HEK293 (cell line): Measurements from ENCODE around the gene RNF149.

Experiments used
- CTCF ChIA-PET: fragments of 350-600 bp; formaldehyde crosslinking; extraction: SDS; loops from one replicate; lab custom pipeline; 2021; ENCODE audit warnings: antibody characterized with exemption; lab: Yijun Ruan, JAX
- POLR2A ChIA-PET: fragments of 300-600 bp; formaldehyde crosslinking; extraction: SDS; loops from one replicate; lab custom pipeline; 2020; ENCODE audit warnings: antibody characterized with exemption, inconsistent platforms; lab: Yijun Ruan, JAX
- H3K27ac ChIP-seq: fragments of 200-500 bp; sonication (Bioruptor generic); 2 replicates; pipeline ENCODE4 v1.5.1; 2014; ENCODE audit warnings: low read depth, low read length, control low read depth, inconsistent platforms; ENCODE audit errors: extremely low read depth
- H3K36me3 ChIP-seq, 2 experiments: fragments of 200-500 bp in 1 of 2; sonication (Bioruptor generic) in 1 of 2; 1 replicate in 1 of 2; 2 replicates in 1 of 2; pipeline ENCODE4 v1.5.1; 2014 to 2017; ENCODE audit warnings: inconsistent platforms in 2 of 2, low read length in 2 of 2; ENCODE audit not compliant: control insufficient read depth in 2 of 2, insufficient read depth in 1 of 2
- H3K4me1 ChIP-seq: fragments of 200-500 bp; sonication (Bioruptor generic); 2 replicates; pipeline ENCODE4 v1.5.1; 2014; ENCODE audit warnings: mild to moderate bottlenecking, low read length, inconsistent platforms; ENCODE audit not compliant: control insufficient read depth, insufficient read depth
- H3K4me3 ChIP-seq: 2 replicates; pipeline ENCODE4 v1.5.1; 2011; ENCODE audit warnings: low read depth, mild to moderate bottlenecking, control low read depth, low read length, moderate library complexity
- H3K9me3 ChIP-seq: fragments of 200-500 bp; sonication (Bioruptor generic); 2 replicates; pipeline ENCODE4 v1.5.1; 2014; ENCODE audit warnings: low read depth, low read length, inconsistent platforms; ENCODE audit not compliant: control insufficient read depth, insufficient read depth
- IKZF3 ChIP-seq: fragments of 450-650 bp; IDR thresholded peaks from 2 replicates; pipeline ENCODE4 v1.5.0; 2018; ENCODE audit warnings: missing biosample characterization, mild to moderate bottlenecking, missing genetic modification characterization, moderate library complexity
- TRIM28 ChIP-seq: IDR thresholded peaks from 2 replicates; pipeline ENCODE4 v1.6.1; 2011; ENCODE audit warnings: low read length, control low read depth, borderline replicate concordance
- WT1 ChIP-seq: fragments of 450-650 bp; formaldehyde crosslinking; IDR thresholded peaks from 2 replicates; pipeline ENCODE4 v1.5.1; 2016; ENCODE audit warnings: missing biosample characterization, missing genetic modification characterization
- ZBTB17 ChIP-seq: fragments of 450-650 bp; formaldehyde crosslinking; IDR thresholded peaks from 2 replicates; pipeline ENCODE4 v1.5.1; 2016; ENCODE audit warnings: missing biosample characterization, missing genetic modification characterization
- ZFP41 ChIP-seq: fragments of 450-650 bp; formaldehyde crosslinking; IDR thresholded peaks from 2 replicates; pipeline ENCODE4 v1.5.1; 2016; ENCODE audit warnings: missing biosample characterization, missing genetic modification characterization, borderline replicate concordance
- ZNF121 ChIP-seq: fragments of 450-650 bp; formaldehyde crosslinking; IDR thresholded peaks from 2 replicates; pipeline ENCODE4 v1.5.1; 2016; ENCODE audit warnings: missing biosample characterization, missing genetic modification characterization
- ZNF184 ChIP-seq: fragments of 450-650 bp; IDR thresholded peaks from 2 replicates; pipeline ENCODE4 v1.5.1; 2018; ENCODE audit warnings: missing biosample characterization, mild to moderate bottlenecking, missing genetic modification characterization
- ZNF335 ChIP-seq: fragments of 450-650 bp; formaldehyde crosslinking; conservative IDR thresholded peaks from 2 replicates; pipeline ENCODE4 v1.5.1; 2016; ENCODE audit warnings: missing biosample characterization, missing genetic modification characterization
- ZNF394 ChIP-seq: fragments of 450-650 bp; formaldehyde crosslinking; IDR thresholded peaks from 2 replicates; pipeline ENCODE4 v1.5.1; 2016; ENCODE audit warnings: missing biosample characterization, missing genetic modification characterization, mild to moderate bottlenecking, moderate library complexity, borderline replicate concordance
- ZNF48 ChIP-seq: fragments of 450-650 bp; formaldehyde crosslinking; IDR thresholded peaks from 2 replicates; pipeline ENCODE4 v1.5.1; 2016; ENCODE audit warnings: missing biosample characterization, missing genetic modification characterization
- ZNF561 ChIP-seq: fragments of 450-650 bp; IDR thresholded peaks from 2 replicates; pipeline ENCODE4 v1.5.1; 2018; ENCODE audit warnings: missing biosample characterization, missing genetic modification characterization, borderline replicate concordance
- ZNF571 ChIP-seq: fragments of 450-650 bp; formaldehyde crosslinking; IDR thresholded peaks from 2 replicates; pipeline ENCODE4 v1.5.0; 2017; ENCODE audit warnings: missing biosample characterization, missing genetic modification characterization
- ZNF585B ChIP-seq: fragments of 450-650 bp; formaldehyde crosslinking; IDR thresholded peaks from 2 replicates; pipeline ENCODE4 v1.5.1; 2016; ENCODE audit warnings: missing biosample characterization, missing genetic modification characterization
- ZNF629 ChIP-seq: fragments of 450-650 bp; formaldehyde crosslinking; IDR thresholded peaks from 2 replicates; pipeline ENCODE4 v1.5.1; 2017; ENCODE audit warnings: missing biosample characterization, missing genetic modification characterization
- ZNF654 ChIP-seq: fragments of 450-650 bp; formaldehyde crosslinking; IDR thresholded peaks from 2 replicates; pipeline ENCODE4 v1.5.1; 2016; ENCODE audit warnings: low read depth, missing biosample characterization, missing genetic modification characterization
- ZNF747 ChIP-seq: fragments of 450-650 bp; formaldehyde crosslinking; IDR thresholded peaks from 2 replicates; pipeline ENCODE4 v1.5.1; 2016; ENCODE audit warnings: missing biosample characterization, missing genetic modification characterization
- ZSCAN16 ChIP-seq: fragments of 450-650 bp; formaldehyde crosslinking; IDR thresholded peaks from 2 replicates; pipeline ENCODE4 v1.5.1; 2016; ENCODE audit warnings: missing biosample characterization, missing genetic modification characterization
- TF ChIP-seq, protein P1 (sequence below): fragments of 450-650 bp; IDR thresholded peaks from 2 replicates; pipeline ENCODE4 v1.5.1; 2018; ENCODE audit warnings: missing biosample characterization, missing genetic modification characterization
- TF ChIP-seq, protein P2 (sequence below): fragments of 450-650 bp; formaldehyde crosslinking; IDR thresholded peaks from 2 replicates; pipeline ENCODE4 v1.5.1; 2016; ENCODE audit warnings: missing biosample characterization, missing genetic modification characterization
- TF ChIP-seq, protein P3 (sequence below): fragments of 450-650 bp; formaldehyde crosslinking; IDR thresholded peaks from 2 replicates; pipeline ENCODE4 v1.5.1; 2016; ENCODE audit warnings: missing biosample characterization, missing genetic modification characterization

The RNF149 gene

DNA sequence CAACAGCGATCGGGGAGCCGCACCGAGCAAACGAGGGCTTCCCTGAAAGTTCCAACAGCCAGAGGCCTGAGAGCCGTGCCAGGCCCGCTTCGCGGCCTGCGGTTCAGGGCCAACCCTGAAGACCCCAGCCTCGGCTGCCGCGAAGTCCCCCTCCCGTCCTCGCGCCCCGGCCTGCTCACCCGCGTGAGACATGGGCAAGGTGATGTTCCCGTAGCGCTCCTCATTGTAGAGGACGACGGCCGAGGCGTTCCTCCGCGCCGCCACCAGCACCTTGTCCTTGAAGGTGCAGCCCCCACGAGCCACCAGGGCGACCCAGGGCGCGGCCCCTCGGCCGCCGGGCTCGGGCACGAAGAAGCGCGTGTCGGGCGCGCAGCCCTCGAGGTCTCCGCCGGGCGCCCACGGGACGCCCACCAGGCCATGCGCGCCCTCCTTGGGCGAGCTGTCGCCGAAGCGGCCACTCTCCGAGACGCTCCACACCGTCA, 510 bp downstream of the RNF149 start (continued):
- TF ChIP-seq, protein P1, sequence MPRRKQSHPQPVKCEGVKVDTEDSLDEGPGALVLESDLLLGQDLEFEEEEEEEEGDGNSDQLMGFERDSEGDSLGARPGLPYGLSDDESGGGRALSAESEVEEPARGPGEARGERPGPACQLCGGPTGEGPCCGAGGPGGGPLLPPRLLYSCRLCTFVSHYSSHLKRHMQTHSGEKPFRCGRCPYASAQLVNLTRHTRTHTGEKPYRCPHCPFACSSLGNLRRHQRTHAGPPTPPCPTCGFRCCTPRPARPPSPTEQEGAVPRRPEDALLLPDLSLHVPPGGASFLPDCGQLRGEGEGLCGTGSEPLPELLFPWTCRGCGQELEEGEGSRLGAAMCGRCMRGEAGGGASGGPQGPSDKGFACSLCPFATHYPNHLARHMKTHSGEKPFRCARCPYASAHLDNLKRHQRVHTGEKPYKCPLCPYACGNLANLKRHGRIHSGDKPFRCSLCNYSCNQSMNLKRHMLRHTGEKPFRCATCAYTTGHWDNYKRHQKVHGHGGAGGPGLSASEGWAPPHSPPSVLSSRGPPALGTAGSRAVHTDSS (tag by site-specific recombination) = no peak
- no peak for TF ChIP-seq TRIM28
- no peak for TF ChIP-seq IKZF3 (tag by site-specific recombination)
- TF ChIP-seq ZNF629 (tag by site-specific recombination) = no peak
- peak; percentile 41 for TF ChIP-seq ZNF335 (tag by site-specific recombination)
- TF ChIP-seq ZNF394 = no peak
- TF ChIP-seq ZNF561 (tag by site-specific recombination) = no peak
- TF ChIP-seq, protein P2, sequence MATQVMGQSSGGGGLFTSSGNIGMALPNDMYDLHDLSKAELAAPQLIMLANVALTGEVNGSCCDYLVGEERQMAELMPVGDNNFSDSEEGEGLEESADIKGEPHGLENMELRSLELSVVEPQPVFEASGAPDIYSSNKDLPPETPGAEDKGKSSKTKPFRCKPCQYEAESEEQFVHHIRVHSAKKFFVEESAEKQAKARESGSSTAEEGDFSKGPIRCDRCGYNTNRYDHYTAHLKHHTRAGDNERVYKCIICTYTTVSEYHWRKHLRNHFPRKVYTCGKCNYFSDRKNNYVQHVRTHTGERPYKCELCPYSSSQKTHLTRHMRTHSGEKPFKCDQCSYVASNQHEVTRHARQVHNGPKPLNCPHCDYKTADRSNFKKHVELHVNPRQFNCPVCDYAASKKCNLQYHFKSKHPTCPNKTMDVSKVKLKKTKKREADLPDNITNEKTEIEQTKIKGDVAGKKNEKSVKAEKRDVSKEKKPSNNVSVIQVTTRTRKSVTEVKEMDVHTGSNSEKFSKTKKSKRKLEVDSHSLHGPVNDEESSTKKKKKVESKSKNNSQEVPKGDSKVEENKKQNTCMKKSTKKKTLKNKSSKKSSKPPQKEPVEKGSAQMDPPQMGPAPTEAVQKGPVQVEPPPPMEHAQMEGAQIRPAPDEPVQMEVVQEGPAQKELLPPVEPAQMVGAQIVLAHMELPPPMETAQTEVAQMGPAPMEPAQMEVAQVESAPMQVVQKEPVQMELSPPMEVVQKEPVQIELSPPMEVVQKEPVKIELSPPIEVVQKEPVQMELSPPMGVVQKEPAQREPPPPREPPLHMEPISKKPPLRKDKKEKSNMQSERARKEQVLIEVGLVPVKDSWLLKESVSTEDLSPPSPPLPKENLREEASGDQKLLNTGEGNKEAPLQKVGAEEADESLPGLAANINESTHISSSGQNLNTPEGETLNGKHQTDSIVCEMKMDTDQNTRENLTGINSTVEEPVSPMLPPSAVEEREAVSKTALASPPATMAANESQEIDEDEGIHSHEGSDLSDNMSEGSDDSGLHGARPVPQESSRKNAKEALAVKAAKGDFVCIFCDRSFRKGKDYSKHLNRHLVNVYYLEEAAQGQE = 0 out of 2 replicates have a peak, but pooled peaks have one; percentile 6
- no peak for TF ChIP-seq ZNF571 (tag by site-specific recombination)
- no peak for TF ChIP-seq ZNF48 (tag by site-specific recombination)
- TF ChIP-seq ZNF121 (tag by site-specific recombination) = no peak
- TF ChIP-seq ZNF184 (tag by site-specific recombination) = no peak
- TF ChIP-seq ZNF654 (tag by site-specific recombination) = no peak
- TF ChIP-seq ZNF747 = no peak
- no peak for TF ChIP-seq ZFP41 (tag by site-specific recombination)
- TF ChIP-seq ZNF585B = no peak
- no peak for TF ChIP-seq WT1 (tag by site-specific recombination)
- TF ChIP-seq, protein P3, sequence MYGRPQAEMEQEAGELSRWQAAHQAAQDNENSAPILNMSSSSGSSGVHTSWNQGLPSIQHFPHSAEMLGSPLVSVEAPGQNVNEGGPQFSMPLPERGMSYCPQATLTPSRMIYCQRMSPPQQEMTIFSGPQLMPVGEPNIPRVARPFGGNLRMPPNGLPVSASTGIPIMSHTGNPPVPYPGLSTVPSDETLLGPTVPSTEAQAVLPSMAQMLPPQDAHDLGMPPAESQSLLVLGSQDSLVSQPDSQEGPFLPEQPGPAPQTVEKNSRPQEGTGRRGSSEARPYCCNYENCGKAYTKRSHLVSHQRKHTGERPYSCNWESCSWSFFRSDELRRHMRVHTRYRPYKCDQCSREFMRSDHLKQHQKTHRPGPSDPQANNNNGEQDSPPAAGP (tag by site-specific recombination) = no peak
- TF ChIP-seq ZSCAN16 (tag by site-specific recombination) = no peak

DNA sequence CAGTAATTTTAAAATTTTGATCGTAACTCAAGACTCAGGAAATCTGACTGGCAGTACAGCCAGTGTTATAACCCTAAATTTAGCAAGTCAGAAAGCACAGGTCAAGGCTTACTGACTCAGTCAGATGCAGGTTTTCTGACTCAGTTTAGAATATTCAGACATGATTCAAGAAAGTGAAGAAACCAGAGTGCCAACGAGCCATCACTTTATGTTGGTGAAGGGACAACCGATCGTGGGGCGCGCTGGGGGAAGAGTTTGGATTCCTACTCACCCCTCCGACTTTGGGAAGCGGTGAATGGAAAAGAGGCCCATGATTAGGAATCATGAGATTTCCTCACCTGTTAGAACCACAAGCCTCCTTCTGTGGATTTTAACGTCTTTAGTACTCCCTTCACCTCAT, 998 bp downstream of the RNF149 start:
- CTCF ChIA-PET = no interaction called here
- no peaks in the 10 kb centered on the region for H3K9me3 ChIP-seq
- H3K4me1 ChIP-seq = 0 out of 2 replicates have a peak, but pooled peaks cover 3% of the 10 kb centered on the region
- POLR2A ChIA-PET = interaction anchor here (1.1 kb wide), 1 partner anchor 275 kb away, joined by 3 read pairs; no protein-coding TSS in a partner anchor
- H3K4me3 ChIP-seq = peak overlapping the region; percentile 81
- peaks cover 0 to 16% of the 10 kb centered on the region in 2 experiments; a peak in 2 of 3 replicates for H3K36me3 ChIP-seq
- TF ChIP-seq ZNF654 (tag by site-specific recombination) = no peak
- TF ChIP-seq ZBTB17 (tag by site-specific recombination) = 0 out of 2 replicates have a peak, but pooled peaks have one; percentile 39
- peak overlapping the region; percentile 76; the same call in 1 of the 2 replicates for H3K27ac ChIP-seq
